A673 (cell line): Measurements from ENCODE around the gene LHB.
"Not testable (repeated sequence)": the region's sequence is repeated elsewhere in the genome, so short reads cannot be mapped to it uniquely, and the experiment has no call there.

Experiments
- CTCF ChIP-seq: fragments of 300-800, 200-600 bp; sonication (generic); conservative IDR thresholded peaks from 2 replicates; pipeline ENCODE4 v1.5.1; 2017; ENCODE audit warnings: low read depth, mild to moderate bottlenecking, antibody characterized with exemption, low read length, moderate library complexity, mixed read lengths
- EZH2 ChIP-seq: fragments of 200-600 bp; sonication (generic); IDR thresholded peaks from 2 replicates; pipeline ENCODE4 v1.6.1; 2017; ENCODE audit warnings: borderline replicate concordance, low read depth, mild to moderate bottlenecking, mixed read lengths, antibody characterized with exemption, low read length; ENCODE audit not compliant: poor library complexity, severe bottlenecking

DNA sequence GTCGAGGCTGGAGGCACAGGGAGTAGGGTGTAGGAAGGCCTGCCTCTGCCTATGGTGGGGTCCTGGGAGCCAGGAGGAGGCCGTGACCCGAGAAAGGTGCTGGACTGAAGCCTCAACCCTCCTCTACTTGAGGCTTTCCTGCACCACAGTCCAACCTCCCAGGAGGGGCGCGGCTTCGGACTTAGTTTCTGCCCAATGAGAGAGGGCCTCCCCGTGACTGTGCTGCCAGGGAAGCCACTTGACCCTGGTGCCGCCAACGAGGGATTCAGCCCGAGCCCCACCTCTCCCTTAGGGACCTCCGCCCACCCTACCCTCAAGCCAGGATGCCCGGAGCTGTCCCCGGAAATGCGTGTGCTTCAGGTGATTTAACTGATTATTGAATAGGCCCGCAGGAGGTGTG lies 7.3 kb upstream of the LHB start, which contains the start of gene CGB3:
- TF ChIP-seq CTCF, EZH2: not testable (repeated sequence)
